Epithelial cell of esophagus (primary cell): ENCODE data around the gene ZNF516.

Experiments
- DNase-seq: peaks from one replicate; pipeline ENCODE4 v3.0.0; 2010; ENCODE audit warnings: low read depth
- H3K4me3 ChIP-seq: 2 replicates; pipeline ENCODE4 v1.5.1; 2011; ENCODE audit warnings: mild to moderate bottlenecking, low read length, control low read depth
- CTCF ChIP-seq: IDR thresholded peaks from 2 replicates; pipeline ENCODE4 v1.5.1; 2011; ENCODE audit warnings: low read depth, mild to moderate bottlenecking, low read length, control low read depth, inconsistent platforms; ENCODE audit not compliant: insufficient read depth; ENCODE audit errors: missing control alignments

The ZNF516 gene

GRCh38 chr18:76529433-76529811, 34.4 kb upstream of the ZNF516 start:
- H3K4me3 ChIP-seq: no peak overlapping the region
- no peak for TF ChIP-seq CTCF
- no peak for DNase-seq

GRCh38 chr18:76528477-76529432, 33.7 kb upstream of the ZNF516 start:
- no peak for TF ChIP-seq CTCF
- peak overlapping the region; percentile 30 for H3K4me3 ChIP-seq
- DNase-seq: peak; percentile 70

GRCh38 chr18:76525911-76526310, 30.9 kb upstream of the ZNF516 start:
- no peak overlapping the region for H3K4me3 ChIP-seq

GRCh38 chr18:76524900-76525698, 30.1 kb upstream of the ZNF516 start:
- no peak for DNase-seq

More at GRCh38 chr18:76525911-76526310, 30.9 kb upstream of the ZNF516 start:
- DNase-seq: no peak
- TF ChIP-seq CTCF: no peak

GRCh38 chr18:76524477-76524876, 29.4 kb upstream of the ZNF516 start:
- no peak overlapping the region for H3K4me3 ChIP-seq
- TF ChIP-seq CTCF: no peak
- no peak for DNase-seq

More at GRCh38 chr18:76524900-76525698, 30.1 kb upstream of the ZNF516 start:
- peak overlapping the region; percentile 51 for H3K4me3 ChIP-seq
- no peak for TF ChIP-seq CTCF

GRCh38 chr18:76522551-76522950, 27.5 kb upstream of the ZNF516 start:
- DNase-seq: no peak
- no peak overlapping the region for H3K4me3 ChIP-seq
- no peak for TF ChIP-seq CTCF
